ENCODE measurements around the gene EVC2. TPM values are rescaled to one million over a fixed set of nuclear protein-coding genes. Genes with fewer than 3 reads are reported as not detected.

Gene EVC2
- total and polyA plus RNA-seq, 8 donors: 4.1 to 11.0 (median 9.4) TPM

GRCh38 chr4:5650040-5650439 is 58.3 kb downstream of the EVC2 start:
- Histone ChIP-seq H3K27ac (no peak overlapping the region), H3K4me1 (no peaks in the 10 kb centered on the region), H3K36me3 (peaks cover 0 to 14% of the 10 kb centered on the region in 2 donors), H3K27me3 (no peaks in the 10 kb centered on the region), H3K4me3 (no peak overlapping the region), H3K9me3 (no peaks in the 10 kb centered on the region)
- intact Hi-C loops (cut with DNase I): no loop called here
- TF ChIP-seq CTCF (IDR thresholded peaks at IDR 0.05): no peak
- DNase-seq: no peak
- ATAC-seq: no peak

- TF ChIP-seq CTCF (IDR thresholded peaks at IDR 0.05): no peak
- H3K27me3 ChIP-seq: no peaks in the 10 kb centered on the region
- no peak overlapping the region for H3K27ac ChIP-seq
- DNase-seq: no peak
- H3K4me1 ChIP-seq: no peaks in the 10 kb centered on the region
- no peaks in the 10 kb centered on the region for H3K9me3 ChIP-seq
- intact Hi-C loops (cut with DNase I): no loop called here
- no peak overlapping the region for H3K4me3 ChIP-seq
- no peak for ATAC-seq
- H3K36me3 ChIP-seq: peaks cover 0 to 6% of the 10 kb centered on the region in 2 donors
These were observed 61.0 kb downstream of the EVC2 start for GRCh38 chr4:5647351-5647750.

DNA sequence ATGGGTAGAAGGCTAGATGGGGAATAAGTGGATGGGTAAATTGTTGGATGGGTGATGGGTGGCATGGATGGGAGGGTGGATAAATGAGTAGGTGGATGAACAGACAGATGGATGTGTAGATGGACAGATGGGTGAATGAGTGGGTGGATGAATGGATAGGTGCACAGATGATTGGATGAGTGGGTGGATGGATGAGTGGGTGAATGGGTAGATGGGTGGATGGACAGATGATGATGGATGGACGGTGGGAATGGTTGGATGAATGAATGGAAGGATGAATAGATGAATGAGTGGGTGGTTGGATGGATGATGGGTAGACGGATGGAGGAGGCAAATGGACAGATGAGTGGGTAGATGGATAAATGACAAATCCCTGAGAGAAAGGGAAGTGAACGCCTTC is 68.3 kb downstream of the EVC2 start:
- peaks cover 0 to 12% of the 10 kb centered on the region in 2 donors for H3K36me3 ChIP-seq
- DNase-seq (no peak), ATAC-seq (no peak)
- intact Hi-C loops (cut with DNase I): no loop called here
- H3K27ac ChIP-seq: no peak overlapping the region
- TF ChIP-seq CTCF (IDR thresholded peaks at IDR 0.05): no peak
- H3K4me1 ChIP-seq: no peaks in the 10 kb centered on the region
- H3K9me3 ChIP-seq: no peaks in the 10 kb centered on the region
- no peak overlapping the region for H3K4me3 ChIP-seq
- no peaks in the 10 kb centered on the region for H3K27me3 ChIP-seq

- DNase-seq (no peak), ATAC-seq (no peak)
- intact Hi-C loops (cut with DNase I): no loop called here
- Histone ChIP-seq H3K4me3 (no peak overlapping the region), H3K27me3 (no peaks in the 10 kb centered on the region), H3K9me3 (no peaks in the 10 kb centered on the region), H3K36me3 (peaks cover 0 to 12% of the 10 kb centered on the region in 2 donors), H3K4me1 (no peaks in the 10 kb centered on the region), H3K27ac (no peak overlapping the region)
- TF ChIP-seq CTCF (IDR thresholded peaks at IDR 0.05): no peak
These were observed 68.8 kb downstream of the EVC2 start for GRCh38 chr4:5639556-5639955.

DNA sequence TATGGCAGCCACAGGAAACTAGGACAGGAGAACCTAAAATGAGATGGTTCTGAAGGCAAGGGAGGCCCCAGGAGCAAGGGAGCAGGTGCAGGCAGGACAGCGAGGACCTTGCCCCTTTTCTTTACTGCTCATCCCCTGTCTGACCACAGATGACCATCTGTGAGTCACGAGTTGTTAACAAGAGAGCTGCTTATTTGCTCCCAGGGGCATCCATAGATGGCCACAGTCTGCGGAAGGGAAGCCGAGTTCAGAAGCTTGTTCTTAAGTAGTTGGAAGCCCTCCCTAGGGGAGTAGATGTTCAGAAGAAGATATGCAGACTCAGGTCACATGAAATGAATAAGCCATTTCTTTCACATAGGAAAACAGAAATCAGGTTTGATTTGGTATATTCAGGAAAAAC is 69.4 kb downstream of the EVC2 start:
- Histone ChIP-seq H3K27me3 (no peaks in the 10 kb centered on the region), H3K4me3 (no peak overlapping the region), H3K36me3 (peaks cover 0 to 14% of the 10 kb centered on the region in 2 donors), H3K9me3 (no peaks in the 10 kb centered on the region), H3K27ac (no peak overlapping the region), H3K4me1 (no peaks in the 10 kb centered on the region)
- ATAC-seq (no peak), DNase-seq (no peak)
- TF ChIP-seq CTCF (IDR thresholded peaks at IDR 0.05): no peak
- intact Hi-C loops (cut with DNase I): no loop called here
